Hypothalamus (tissue), 51 donors: ENCODE data around the gene COMMD6.
A peak's percentile ranks its signal among the peaks of the same experiment; 100 is the strongest.

ENCODE experiments used
- DNase-seq, 51 donors: peaks; one replicate each; lab custom pipeline; 2025; lab: John Stamatoyannopoulos, UW

Gene COMMD6

DNA sequence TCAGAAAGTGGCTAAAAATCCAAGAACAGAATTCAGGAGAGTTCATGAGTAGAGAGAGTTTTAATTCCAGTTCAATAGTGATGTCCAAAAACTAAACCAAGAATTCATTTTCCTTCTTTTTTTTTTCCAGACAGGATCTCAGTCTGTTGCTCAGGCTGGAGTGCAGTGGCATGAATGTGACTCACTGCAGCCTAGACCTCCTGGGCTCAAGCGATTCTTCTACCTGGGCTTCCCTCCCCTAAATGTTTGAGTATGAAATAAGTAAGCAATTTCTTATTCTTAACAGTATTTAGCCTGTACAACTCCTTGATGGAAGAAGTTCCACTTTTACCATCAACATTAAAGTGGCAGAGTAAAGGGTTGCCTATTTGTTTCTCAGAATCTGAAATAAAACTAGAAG lies 3.8 kb downstream of the COMMD6 start:
- DNase-seq = no peak

DNA sequence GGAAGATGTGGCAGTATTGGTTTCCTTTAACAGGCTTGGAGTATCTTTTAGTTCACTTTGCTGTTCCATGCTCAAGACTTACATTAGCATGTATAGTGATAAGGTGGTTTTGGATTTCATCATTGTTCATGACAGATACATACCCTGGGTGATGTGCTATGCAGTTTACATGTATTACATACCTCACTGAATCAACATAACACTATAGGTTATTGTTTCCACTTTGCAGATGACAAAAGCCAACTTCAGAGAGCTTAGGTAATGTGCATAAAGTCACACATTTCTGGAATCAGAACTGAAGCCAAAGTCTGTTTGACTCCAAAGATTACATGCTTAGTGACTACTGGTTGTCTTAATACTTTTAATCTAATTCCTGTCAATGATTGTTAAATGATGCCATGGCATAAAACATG lies 7.1 kb downstream of the COMMD6 start:
- DNase-seq = no peak

DNA sequence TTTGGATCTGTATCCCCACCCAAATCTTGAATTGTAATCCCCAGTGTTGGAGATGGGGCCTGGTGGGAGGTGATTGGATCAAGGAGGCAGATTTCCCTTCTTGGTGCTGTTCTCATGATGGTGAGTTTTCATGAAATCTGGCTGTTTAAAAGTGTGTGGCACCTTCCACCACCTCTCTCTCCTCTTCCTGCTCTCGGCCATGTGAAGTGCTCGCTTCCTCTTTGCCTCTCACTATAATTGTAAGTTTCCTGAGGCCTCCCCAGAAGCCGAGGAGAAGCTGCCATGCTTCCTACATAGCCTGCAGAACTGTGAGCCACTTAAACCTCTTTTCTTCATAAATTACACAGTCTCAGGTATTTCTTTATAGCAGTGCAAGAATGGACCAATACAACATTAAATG lies 15.7 kb downstream of the COMMD6 start:
- DNase-seq = no peak

DNA sequence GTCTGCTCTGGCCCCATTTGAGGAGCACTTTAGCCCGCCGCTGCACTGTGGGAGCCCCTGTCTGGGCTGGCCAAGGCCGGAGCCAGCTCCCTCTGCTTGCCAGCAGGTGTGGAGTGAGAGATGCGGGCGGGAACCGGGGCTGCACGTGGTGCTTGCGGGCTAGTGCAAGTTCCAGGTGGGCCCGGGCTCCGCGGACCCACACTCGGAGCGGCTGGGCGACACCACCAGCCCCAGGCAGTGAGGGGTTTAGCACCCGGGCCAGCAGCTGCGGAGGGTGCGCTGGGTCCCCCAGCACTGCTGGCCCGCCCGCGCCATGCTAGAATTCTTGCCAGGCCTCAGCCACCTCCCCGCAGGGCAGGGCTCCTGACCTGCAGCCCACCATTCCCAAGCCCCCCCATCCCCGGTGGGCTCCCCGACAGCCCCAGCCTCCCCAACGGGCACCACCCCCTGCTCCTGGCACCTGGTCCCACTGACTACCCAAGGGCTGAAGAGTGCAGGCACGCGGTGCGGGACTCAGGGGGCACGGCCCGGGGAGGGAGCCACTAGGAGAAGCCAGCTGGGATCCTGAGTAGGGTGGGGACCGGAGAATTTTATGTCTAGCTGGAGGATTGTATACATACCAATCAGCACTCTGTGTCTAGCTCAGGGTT lies 19.1 kb downstream of the COMMD6 start:
- DNase-seq = no peak

DNA sequence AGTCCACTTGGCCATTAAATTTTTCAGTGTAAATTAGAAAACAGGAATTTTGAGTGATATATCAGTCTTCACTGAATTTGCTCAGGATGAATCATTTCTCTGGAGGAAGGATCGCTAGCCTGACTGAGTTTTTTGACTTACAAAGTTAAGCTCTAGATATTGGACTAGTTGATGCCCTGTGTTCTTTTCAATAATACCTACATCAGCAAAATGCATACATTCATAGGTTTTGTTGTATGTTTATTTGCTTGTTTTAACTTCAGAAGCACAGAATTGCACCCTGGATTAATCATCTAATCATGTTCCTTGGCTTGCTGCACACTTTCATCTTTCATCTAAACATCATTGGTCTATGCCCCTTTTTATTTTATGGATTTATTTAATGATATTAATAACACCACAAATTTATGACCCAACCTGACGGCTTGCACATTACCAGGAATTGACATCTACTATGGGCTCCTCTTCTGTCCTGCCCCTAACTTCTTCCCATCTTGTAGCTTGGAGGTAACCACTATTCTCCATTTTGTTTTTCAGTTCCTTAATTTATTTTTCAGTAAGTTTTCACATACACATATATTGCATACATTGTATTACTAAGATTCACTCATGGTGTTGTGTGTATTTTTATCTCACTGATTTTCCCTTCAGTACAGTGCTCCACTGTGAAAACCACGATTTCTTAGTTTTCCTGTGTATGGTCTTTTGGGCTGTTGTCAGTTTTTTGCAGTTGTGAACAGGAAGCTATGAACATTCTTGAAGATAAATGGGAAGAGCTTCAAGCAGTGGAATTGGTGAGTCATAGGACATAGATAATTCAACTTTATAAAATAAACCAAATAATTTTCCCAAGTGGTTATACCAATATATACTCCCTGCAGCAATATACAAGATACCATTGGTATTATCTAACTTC lies 23.3 kb downstream of the COMMD6 start:
- no peak for DNase-seq

DNA sequence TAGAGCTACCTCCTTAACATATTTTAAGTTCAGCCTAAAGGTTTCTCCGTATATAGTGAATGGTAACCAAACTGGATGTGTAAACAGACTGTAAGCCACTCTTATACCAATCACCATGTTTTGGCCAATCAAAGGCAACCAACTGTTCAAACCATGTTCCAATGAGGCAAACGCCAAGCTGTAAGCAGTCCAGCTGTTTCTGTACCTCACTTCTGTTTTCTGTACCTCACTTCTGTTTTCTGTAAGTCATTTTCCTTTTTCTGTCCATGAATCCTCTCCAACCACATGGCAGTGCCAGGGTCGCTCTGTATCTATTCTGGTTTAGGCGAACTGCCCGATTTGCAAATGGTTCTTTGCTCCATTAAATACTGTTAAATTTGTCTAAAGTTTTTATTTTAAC lies 24.4 kb downstream of the COMMD6 start:
- DNase-seq = no peak

DNA sequence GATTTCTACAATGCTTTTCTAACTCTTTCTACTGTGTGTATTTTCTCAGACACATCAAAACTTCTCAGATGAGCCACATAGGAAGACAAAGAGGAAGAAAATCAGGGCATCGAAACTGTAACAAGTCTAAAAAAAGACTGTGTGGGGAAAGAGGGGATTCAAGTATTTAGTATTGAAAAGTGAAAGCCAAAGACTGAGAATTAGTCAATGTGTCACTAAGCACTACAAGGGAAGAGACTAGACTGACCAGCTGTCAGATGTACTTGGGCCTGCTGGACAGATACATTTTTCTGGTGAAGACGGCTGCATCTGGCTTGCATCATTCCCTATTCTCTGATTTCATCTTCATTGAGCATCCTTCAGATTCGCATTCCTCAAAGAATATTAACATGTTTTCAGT lies 25.4 kb downstream of the COMMD6 start:
- peak in 1 of 51 donors; percentile 2 for DNase-seq

DNA sequence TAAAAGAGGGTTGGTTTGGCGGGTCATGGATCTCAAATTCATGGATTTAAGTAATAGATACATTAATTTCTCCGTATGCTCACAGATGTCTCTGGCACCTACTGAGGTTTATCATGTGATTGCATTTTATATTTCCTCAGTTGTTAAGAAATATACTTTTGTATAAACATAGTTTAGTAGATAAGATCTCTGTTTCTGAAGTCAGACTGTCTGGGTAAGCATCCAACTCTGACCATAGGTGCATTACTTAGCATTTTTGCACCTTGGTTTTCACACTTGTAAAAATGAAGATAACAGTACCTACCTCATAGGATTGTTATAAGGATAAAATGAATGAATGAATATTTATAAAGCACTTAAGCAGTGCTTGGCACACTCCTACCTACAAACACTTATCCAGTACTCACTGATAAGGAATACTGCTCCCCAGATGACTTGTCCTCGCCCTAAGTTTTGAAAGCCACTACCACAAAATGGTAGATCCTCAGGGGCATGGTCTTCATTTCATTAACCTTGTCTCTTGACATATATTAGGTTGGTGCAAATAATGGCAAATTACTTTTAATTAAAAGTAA lies 26.5 kb downstream of the COMMD6 start:
- no peak for DNase-seq

DNA sequence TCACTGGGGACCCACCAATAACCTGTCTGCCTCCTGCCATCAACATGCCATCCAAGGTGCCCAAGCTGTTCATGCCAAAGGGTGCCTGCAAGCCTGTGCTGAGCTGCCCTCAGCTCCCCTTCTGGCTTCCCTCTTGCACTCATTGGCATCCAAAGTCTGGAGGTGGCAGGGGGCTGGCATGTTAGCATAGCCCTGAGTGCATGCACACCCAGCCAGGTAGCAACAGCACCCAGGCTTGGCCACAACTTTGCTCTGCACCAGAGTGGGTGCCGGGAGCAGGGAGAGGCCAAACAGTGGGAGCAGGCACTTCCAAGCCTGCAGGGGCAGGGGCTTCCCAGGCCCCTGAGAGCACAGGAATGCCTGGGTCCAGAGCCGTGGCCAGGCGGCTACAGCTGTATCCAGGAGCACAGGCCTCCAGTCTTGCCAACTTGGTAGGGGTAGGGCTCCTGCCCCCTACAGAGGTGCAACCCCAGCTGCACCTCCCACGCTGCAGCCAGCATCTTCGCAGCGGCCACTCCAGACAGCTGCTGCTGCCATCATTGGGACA lies 29.6 kb downstream of the COMMD6 start:
- DNase-seq = no peak

DNA sequence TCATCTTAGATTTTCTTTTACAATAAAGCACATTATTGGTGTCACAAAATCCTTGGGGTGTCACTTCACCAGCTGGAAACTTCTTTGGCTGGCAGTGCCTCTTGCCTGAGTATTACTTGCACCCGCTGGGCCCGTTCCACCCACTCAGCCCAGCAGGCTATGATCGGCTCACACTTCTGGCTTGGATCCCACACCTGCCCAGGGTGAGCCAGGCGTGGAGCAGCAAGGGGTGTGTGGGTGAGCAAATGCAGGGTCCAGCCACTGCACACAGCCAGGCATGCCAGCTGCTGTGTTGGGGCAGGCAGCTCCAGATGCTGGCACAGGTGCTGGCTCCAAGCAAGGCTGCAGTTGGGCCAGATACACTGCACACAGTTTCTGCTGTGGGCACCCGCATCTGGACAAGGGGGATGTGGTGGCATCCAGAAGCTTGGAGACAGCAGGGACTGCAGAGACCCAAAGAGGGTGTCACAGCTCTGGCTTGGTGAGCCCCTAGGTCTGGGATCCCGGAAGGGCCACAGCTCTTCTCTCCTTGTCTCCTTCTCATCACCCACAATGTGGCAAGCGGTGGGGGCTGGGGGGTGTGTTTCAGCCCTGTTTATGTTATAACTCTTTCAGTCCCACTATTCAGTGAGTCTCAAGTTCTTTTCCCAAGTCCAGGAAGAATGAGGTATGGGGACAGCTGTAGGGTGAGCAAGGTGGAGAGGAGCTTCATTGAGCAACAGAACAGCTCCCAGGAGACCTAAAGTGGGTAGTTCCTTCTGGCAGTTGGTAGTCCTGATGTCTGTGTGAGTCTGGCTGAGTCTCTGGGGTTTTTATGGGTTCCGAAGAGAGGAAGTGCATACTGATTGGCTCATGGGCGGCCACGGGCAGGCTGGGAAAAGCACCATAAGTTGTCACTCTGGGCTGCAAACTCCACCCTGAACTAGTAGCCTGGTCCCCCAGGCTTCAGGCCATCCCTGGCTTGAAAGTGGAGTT lies 30.3 kb downstream of the COMMD6 start:
- peak in 3 of 51 donors; percentile 1 to 9 (median 2) for DNase-seq

DNA sequence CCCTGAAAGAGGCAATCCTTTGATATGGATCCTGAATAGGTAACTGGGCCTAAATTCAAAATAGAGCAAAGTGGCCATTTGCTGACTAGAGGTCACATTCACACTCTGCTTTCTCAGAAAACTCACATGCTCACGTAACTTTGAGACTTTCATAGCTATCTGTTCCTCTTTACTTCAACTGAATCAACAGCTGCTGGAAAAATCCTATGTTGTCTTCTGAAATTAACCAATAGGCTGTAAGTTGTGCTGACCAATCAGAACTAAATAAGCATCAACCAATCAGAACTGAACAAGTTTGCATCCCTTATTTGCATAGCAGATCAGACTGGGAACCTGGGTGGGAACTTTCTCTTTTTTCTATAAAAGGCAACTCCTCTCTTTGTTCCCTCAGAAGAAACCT lies 31.6 kb downstream of the COMMD6 start:
- DNase-seq = no peak

DNA sequence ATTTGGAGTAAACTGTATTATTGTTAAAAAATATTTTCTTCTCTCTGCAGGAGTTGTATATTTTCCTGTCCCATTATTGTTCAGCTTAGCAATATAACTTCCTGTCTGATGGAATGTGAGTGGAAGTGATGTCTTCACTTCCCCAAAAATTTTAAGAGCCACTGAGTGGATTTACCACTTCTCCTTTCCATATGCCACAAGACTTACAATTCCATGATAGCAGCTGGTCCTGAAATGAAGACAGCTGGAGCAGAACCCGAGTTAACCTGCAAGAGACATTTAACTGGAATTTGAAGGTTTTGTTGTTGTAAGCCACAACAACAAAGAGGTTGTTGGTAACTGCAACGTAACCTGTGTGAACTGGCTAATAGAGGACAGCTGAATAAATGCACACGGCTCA lies 32.3 kb downstream of the COMMD6 start:
- DNase-seq = peak in 1 of 51 donors; percentile 10

DNA sequence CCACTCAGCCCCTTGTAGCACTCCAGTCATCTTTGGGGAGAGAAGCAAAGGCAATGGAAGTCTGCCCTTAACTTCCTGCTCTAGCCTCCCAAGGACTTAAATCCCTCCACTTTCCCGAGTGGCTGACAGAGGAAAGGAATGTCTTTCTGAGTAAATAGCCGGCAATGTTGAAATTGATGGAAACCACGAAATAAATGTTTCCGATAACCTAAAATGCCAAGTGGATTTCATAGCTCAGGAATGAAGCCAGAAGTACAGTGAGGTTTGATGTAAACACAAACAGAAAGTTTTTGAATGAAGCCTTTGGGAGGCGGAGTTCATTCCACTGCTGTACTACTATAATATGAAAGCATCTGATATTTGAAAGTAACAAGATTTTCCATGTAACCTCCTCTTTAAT lies 41.7 kb downstream of the COMMD6 start:
- DNase-seq = no peak

DNA sequence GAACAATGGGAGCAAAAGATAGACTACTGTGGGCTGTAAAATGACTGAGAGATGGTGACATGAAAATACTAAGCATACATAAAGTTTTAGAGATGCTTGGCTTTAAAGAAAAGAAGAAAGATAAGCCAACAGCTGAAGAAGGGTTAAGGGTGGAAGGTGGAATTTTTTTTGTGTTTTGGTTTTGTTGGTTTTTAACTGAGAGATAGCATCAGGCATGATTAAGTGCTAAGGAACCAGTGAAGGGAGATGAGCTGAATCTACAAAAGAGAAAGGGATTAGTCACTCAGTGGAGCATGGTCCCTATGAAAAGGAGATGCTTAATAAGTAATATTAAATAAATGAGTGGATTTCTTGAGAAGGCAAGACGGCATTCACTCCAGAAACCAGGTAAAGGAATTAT lies 43.1 kb downstream of the COMMD6 start:
- DNase-seq = no peak

DNA sequence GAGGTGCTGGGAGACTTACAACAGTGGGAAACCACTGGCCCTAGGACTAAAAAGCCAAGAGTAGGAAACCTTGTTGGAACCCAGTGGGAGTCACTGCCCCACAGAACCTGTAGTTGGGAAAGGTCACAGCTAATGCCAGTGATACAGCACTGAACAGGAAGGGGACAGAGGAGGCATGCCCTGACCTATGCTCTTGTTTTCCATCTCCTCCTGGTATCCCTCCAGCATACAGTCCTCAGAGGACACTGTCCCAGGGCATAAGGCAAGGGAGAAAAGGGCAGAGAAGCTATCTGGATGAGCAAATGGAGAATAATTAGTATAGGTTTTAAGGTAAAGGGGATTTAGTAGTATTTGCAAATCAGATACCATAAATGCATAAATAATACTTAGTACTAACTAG lies 44.5 kb downstream of the COMMD6 start:
- DNase-seq = no peak

DNA sequence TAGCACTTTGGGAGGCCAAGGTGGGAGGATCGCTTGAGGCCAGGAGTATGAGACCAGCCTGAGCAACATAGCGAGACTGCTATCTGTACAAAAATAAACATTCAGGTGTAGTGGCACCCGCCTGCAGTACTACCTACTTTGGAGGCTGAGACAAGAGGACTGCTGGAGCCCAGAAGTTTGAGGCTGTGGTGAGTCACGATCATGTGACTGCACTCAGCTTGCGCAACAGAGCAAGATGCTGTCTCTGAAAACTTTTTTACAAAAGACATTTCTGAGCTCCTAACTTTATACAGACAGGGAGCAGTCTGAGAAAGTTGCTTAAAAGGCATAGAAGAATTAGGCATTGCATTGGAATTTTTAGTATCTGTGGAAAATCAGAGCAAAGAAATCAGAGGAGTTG lies 45.3 kb downstream of the COMMD6 start:
- DNase-seq = no peak

DNA sequence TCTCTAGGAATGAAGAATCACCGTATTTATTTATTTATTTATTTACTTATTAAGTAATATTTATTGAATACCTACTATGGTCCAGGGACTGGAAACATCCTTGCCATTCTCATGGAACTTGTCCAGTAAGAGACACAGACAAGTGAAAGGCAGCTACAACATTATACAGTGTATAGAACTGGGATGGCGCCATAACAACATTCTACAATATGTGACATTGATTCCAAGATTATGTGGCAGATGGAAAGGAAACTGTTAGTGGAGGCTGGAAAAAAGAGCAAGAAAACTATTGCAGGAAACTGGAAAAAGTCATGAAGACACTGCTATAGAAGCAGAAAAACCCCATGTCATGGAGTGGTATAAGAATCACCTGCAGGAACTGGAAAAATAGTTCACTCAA lies 46.3 kb downstream of the COMMD6 start:
- no peak for DNase-seq

DNA sequence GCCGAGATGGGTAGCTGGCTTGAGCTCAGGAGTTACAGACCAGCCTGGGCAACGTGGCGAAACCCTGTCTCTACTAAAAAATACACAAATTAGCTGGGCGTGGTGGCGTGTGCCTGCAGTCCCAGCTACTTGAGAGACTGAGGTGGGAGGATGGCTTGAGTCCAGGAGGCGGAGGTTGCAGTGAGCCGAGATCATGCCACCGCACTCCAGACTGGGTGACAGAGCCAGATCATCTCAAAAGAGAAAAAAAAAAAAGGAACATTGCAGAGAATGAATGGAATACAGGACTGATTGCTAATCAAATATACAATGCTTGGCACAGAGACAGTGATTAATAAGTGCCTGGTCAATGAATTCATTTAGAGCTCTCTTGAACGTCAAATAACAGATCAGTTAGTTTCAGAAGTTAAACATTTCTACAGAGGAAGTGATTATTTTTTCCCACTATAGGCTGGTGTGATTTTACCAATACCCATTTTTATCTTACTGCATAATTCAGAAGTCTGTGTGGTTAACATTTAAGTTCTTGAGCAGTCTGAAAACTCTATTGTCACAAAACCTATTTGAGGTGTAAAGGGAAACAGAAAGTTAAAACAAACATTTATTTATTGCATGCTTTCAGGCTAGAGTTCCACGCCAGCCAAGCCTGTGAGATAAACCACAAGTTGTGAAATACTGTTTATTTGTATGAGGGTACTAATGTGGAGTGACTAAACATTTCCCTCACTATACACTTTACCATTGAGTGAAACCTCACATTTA lies 48.0 kb downstream of the COMMD6 start:
- DNase-seq = no peak
